Mesendoderm (in vitro differentiated cells): ENCODE measurements around the gene VDR.

Experiments used
- DNase-seq: peaks from one replicate; pipeline ENCODE4 v3.0.0; 2013
- H2AK5ac ChIP-seq: 2 replicates; pipeline ENCODE4 v1.6.1; 2013; ENCODE audit warnings: low read length, inconsistent platforms
- H2BK120ac ChIP-seq: 2 replicates; pipeline ENCODE4 v1.6.1; 2013; ENCODE audit warnings: low read depth, mild to moderate bottlenecking, low read length, moderate library complexity, mixed read lengths
- H2BK15ac ChIP-seq: replicated peaks from 2 replicates; pipeline ENCODE4 v1.6.1; 2013; ENCODE audit warnings: low read depth, mild to moderate bottlenecking, moderate library complexity
- H2BK5ac ChIP-seq: 2 replicates; pipeline ENCODE4 v1.6.1; 2013; ENCODE audit warnings: low read length, inconsistent platforms
- H3K18ac ChIP-seq: 2 replicates; pipeline ENCODE4 v1.6.1; 2013; ENCODE audit warnings: mild to moderate bottlenecking, low read length, mixed read lengths
- H3K23ac ChIP-seq: one replicate; pipeline ENCODE4 v1.6.1; 2013; ENCODE audit warnings: low read length
- H3K27ac ChIP-seq: 2 replicates; pipeline ENCODE4 v1.5.1; 2013; ENCODE audit warnings: low read depth, mild to moderate bottlenecking, inconsistent platforms, low read length, moderate library complexity
- H3K27me3 ChIP-seq: 2 replicates; pipeline ENCODE4 v1.6.1; 2013; ENCODE audit warnings: low read length, control low read depth, mild to moderate bottlenecking, inconsistent platforms; ENCODE audit not compliant: insufficient read depth, poor library complexity
- H3K36me3 ChIP-seq: 2 replicates; pipeline ENCODE4 v1.6.1; 2013; ENCODE audit warnings: low read length, inconsistent platforms; ENCODE audit not compliant: control insufficient read depth, insufficient read depth
- H3K4ac ChIP-seq: one replicate; pipeline ENCODE4 v1.6.1; 2013; ENCODE audit warnings: low read depth, mild to moderate bottlenecking, low read length, moderate library complexity
- H3K4me1 ChIP-seq: 2 replicates; pipeline ENCODE4 v1.6.1; 2013; ENCODE audit warnings: low read depth, low read length, inconsistent platforms; ENCODE audit not compliant: control insufficient read depth
- H3K4me2 ChIP-seq: 2 replicates; pipeline ENCODE4 v1.6.1; 2013; ENCODE audit warnings: low read length
- H3K4me3 ChIP-seq: 2 replicates; pipeline ENCODE4 v1.5.1; 2013; ENCODE audit warnings: mild to moderate bottlenecking, low read length
- H3K56ac ChIP-seq: one replicate; pipeline ENCODE4 v1.6.1; 2013; ENCODE audit warnings: low read length
- H3K79me1 ChIP-seq: 2 replicates; pipeline ENCODE4 v1.6.1; 2013; ENCODE audit warnings: low read length, inconsistent platforms
- H3K79me2 ChIP-seq: 2 replicates; pipeline ENCODE4 v1.6.1; 2013; ENCODE audit warnings: mild to moderate bottlenecking, low read length; ENCODE audit not compliant: control insufficient read depth, insufficient read depth
- H3K9ac ChIP-seq: 2 replicates; pipeline ENCODE4 v1.6.1; 2013; ENCODE audit warnings: low read length, inconsistent platforms
- H4K5ac ChIP-seq: one replicate; pipeline ENCODE4 v1.6.1; 2013; ENCODE audit warnings: low read length
- H4K8ac ChIP-seq: one replicate; pipeline ENCODE4 v1.6.1; 2013; ENCODE audit warnings: low read depth, mild to moderate bottlenecking, control low read depth, low read length, moderate library complexity
- whole genome bisulfite sequencing: extraction: QIAGEN DNeasy Blood & Tissue Kit; methylation state at CpG from one replicate; pipeline ENCODE4 v1.1.7; 2013; ENCODE audit warnings: low lambda C conversion rate, missing lambda C conversion rate; ENCODE audit not compliant: insufficient coverage; ENCODE audit errors: extremely low coverage; 5-methylcytosine and 5-hydroxymethylcytosine counted together

Gene VDR

DNA sequence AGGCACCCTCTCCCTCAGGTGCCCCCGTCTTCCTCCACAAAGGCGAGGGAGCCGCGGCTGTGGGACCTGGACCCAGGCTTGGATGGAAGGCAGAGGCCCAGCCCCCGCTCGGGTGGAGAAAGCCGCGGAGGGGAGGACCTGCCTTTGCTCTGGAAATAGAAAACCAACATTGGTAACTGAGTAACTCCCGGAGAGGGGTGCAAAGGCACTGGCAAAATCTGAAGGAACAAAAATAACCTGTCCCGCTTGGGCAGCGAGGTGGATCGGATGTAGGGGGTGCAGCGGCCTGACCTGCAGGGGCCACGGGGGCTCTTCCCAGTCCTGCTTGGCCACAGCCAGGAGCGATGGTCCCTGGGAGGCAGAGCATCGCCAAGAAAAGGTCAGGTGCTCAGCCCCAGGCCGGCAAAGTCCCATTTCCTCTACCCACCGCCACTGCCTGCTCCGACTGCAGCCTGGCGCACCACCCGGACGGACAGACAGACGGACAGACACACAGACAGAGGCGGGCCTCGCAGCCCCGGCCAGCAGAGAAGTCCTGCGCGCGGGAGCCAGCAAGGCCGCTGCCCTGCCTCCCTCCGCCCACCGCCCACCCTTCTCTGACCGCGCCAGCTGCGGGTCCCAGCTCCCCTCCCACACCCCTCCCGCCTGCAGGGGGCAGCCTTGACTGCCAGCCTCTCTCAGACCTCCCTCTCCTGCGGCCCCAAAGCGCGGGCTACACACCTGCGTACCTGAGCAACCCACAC, 37.2 kb upstream of the VDR start:
- H3K23ac ChIP-seq = no peak overlapping the region
- peak; percentile 71 for DNase-seq
- H3K4me1 ChIP-seq = no peaks in the 10 kb centered on the region
- H3K4me3 ChIP-seq = no peak overlapping the region
- no peaks in the 10 kb centered on the region for H3K27me3 ChIP-seq
- no peak overlapping the region for H2AK5ac ChIP-seq
- no peak overlapping the region for H3K27ac ChIP-seq
- H3K36me3 ChIP-seq = no peaks in the 10 kb centered on the region
- H2BK15ac ChIP-seq = no peak overlapping the region
- no peak overlapping the region for H2BK120ac ChIP-seq
- no peaks in the 10 kb centered on the region for H3K79me1 ChIP-seq
- peak overlapping the region; percentile 22 for H3K56ac ChIP-seq
- H4K5ac ChIP-seq = no peak overlapping the region
- no CpG with 5 or more reads among the region's 40 CpGs for WGBS
- H3K79me2 ChIP-seq = no peaks in the 10 kb centered on the region
- H3K4me2 ChIP-seq = no peak overlapping the region
- no peak overlapping the region for H3K9ac ChIP-seq
- H3K18ac ChIP-seq = no peak overlapping the region
- no peak overlapping the region for H3K4ac ChIP-seq
- H2BK5ac ChIP-seq = no peak overlapping the region
- no peak overlapping the region for H4K8ac ChIP-seq

GRCh38 chr12:47941475-47941780, 36.6 kb upstream of the VDR start:
- Histone ChIP-seq H3K23ac (no peak overlapping the region), H3K36me3 (no peaks in the 10 kb centered on the region), H4K8ac (no peak overlapping the region), H3K56ac (no peak overlapping the region), H3K27me3 (no peaks in the 10 kb centered on the region), H2BK120ac (no peak overlapping the region), H2BK5ac (no peak overlapping the region), H3K9ac (no peak overlapping the region), H3K4me2 (no peak overlapping the region), H3K4me3 (no peak overlapping the region), H3K18ac (no peak overlapping the region), H4K5ac (no peak overlapping the region), H2BK15ac (no peak overlapping the region), H3K4me1 (no peaks in the 10 kb centered on the region), H3K4ac (no peak overlapping the region), H3K79me1 (no peaks in the 10 kb centered on the region), H3K79me2 (no peaks in the 10 kb centered on the region), H2AK5ac (no peak overlapping the region), H3K27ac (no peak overlapping the region)
- no peak for DNase-seq
- WGBS = no CpG with 5 or more reads among the region's 9 CpGs

DNA sequence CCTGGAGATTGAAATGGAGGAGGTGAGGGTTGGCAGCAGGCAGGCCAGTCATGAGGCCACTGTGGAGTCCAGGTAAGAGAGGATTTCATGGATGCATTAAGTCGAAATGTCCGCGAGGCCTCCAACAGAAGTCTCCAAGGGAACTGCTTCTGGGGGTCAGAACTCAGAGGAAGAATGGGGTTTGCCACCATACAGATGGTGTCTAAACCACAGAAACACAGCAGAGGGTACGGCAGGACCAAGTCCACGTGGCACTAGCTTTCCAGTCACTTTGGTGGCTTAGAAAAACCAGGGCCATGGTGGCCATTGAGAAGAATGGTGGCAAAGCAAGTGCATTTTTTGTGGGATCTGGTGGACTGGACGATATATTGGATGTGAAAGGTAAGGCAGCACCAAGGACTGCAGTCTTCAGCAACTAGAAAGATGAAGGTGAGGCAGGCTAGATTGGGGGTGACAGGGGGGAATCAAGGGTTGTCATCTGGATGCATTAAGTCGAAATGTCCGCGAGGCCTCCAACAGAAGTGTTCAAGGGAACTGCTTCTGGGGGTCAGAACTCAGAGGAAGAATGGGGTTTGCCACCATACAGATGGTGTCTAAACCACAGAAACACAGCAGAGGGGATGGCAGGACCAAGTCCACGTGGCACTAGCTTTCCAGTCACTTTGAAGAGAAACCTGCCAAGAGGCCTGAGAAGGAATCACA, 36.1 kb upstream of the VDR start:
- no peak overlapping the region for H3K27ac ChIP-seq
- H3K27me3 ChIP-seq = no peaks in the 10 kb centered on the region
- no peaks in the 10 kb centered on the region for H3K79me2 ChIP-seq

DNA sequence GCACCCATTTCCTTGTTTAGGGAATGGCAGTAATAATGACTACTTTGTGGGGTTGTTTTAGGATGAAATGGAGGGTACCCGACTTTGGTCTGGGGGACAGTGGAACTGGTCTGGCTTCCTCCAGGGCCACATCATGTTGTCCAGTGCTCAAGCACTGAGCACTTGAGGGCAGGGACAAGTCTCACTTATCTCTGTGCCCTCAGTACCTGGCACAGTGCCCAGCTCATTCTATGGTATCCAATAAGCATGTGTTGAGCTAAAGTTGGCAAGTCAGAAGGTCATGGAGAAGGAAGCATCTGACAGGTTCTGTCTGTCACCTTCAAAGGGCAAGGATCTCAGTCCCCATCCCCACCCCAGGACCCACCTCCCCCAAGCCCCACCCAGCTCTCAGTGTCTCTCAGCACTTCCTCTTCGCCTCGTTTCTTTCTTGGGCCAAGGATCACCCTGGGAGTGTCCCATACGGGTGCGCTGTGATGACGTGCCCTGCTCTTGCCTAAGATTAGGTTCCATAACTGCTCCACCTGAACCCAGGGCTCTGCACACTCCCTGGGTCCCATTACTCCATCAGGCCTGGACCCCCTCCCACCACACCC, 34.3 kb upstream of the VDR start:
- H2BK120ac ChIP-seq = no peak overlapping the region
- H2BK5ac ChIP-seq = no peak overlapping the region
- no peak overlapping the region for H3K4ac ChIP-seq
- no peaks in the 10 kb centered on the region for H3K79me2 ChIP-seq
- no peak overlapping the region for H4K8ac ChIP-seq
- no peak overlapping the region for H2AK5ac ChIP-seq
- no peak overlapping the region for H3K27ac ChIP-seq
- H3K9ac ChIP-seq = no peak overlapping the region
- H3K56ac ChIP-seq = no peak overlapping the region
- H3K79me1 ChIP-seq = no peaks in the 10 kb centered on the region
- no peaks in the 10 kb centered on the region for H3K4me1 ChIP-seq
- no peak for DNase-seq
- no peak overlapping the region for H3K4me3 ChIP-seq
- no peak overlapping the region for H3K4me2 ChIP-seq
- H3K36me3 ChIP-seq = no peaks in the 10 kb centered on the region
- no peak overlapping the region for H3K23ac ChIP-seq
- no CpG with 5 or more reads among the region's 6 CpGs for WGBS
- H4K5ac ChIP-seq = no peak overlapping the region
- no peaks in the 10 kb centered on the region for H3K27me3 ChIP-seq
- no peak overlapping the region for H3K18ac ChIP-seq
- H2BK15ac ChIP-seq = no peak overlapping the region

More for the DNA sequence above, 36.1 kb upstream of the VDR start:
- Histone ChIP-seq H2AK5ac (no peak overlapping the region), H3K36me3 (no peaks in the 10 kb centered on the region), H4K5ac (no peak overlapping the region), H3K56ac (no peak overlapping the region), H3K4ac (no peak overlapping the region), H4K8ac (no peak overlapping the region), H2BK5ac (no peak overlapping the region), H3K4me3 (no peak overlapping the region), H3K4me2 (no peak overlapping the region), H2BK15ac (no peak overlapping the region), H3K23ac (no peak overlapping the region), H3K18ac (no peak overlapping the region), H3K9ac (no peak overlapping the region), H3K4me1 (no peaks in the 10 kb centered on the region), H3K79me1 (no peaks in the 10 kb centered on the region), H2BK120ac (no peak overlapping the region)
- no peak for DNase-seq
- WGBS = no CpG with 5 or more reads among the region's 10 CpGs

- H2BK120ac ChIP-seq = no peak overlapping the region
- H3K18ac ChIP-seq = no peak overlapping the region
- H2BK5ac ChIP-seq = no peak overlapping the region
- H3K27ac ChIP-seq = no peak overlapping the region
- no peaks in the 10 kb centered on the region for H3K27me3 ChIP-seq
- H3K4me2 ChIP-seq = no peak overlapping the region
- no peak overlapping the region for H3K4ac ChIP-seq
- H4K8ac ChIP-seq = no peak overlapping the region
- no peak overlapping the region for H3K23ac ChIP-seq
- no peak overlapping the region for H2AK5ac ChIP-seq
- H3K36me3 ChIP-seq = no peaks in the 10 kb centered on the region
- no peaks in the 10 kb centered on the region for H3K79me1 ChIP-seq
- no peaks in the 10 kb centered on the region for H3K79me2 ChIP-seq
- no peaks in the 10 kb centered on the region for H3K4me1 ChIP-seq
- H3K9ac ChIP-seq = no peak overlapping the region
- no peak for DNase-seq
- H3K56ac ChIP-seq = no peak overlapping the region
- H3K4me3 ChIP-seq = no peak overlapping the region
- no CpG with 5 or more reads among the region's 4 CpGs for WGBS
- H4K5ac ChIP-seq = no peak overlapping the region
- no peak overlapping the region for H2BK15ac ChIP-seq
Observed at GRCh38 chr12:47938594-47938993, 33.8 kb upstream of the VDR start.
